Esophagus squamous epithelium (tissue), 5 donors: Measurements from ENCODE around the gene TMEM255B. TPM values are rescaled to one million over a fixed set of nuclear protein-coding genes. Genes with fewer than 3 reads are reported as not detected.

ENCODE experiments used
- DNase-seq: peaks from one replicate; lab custom pipeline; 2025; lab: John Stamatoyannopoulos, UW
- H3K27ac ChIP-seq, 4 donors: fragments of 200-600 bp; sonication (generic); one replicate each; pipeline ENCODE4 v1.5.1; 2016 to 2019; ENCODE audit warnings: mild to moderate bottlenecking in 1 of 4
- H3K27me3 ChIP-seq, 4 donors: fragments of 200-600 bp; sonication (generic); 1 replicate in 3 of 4; 2 replicates in 1 of 4; pipeline versions ENCODE4 v1.5.1 to v1.6.0; 2017 to 2021; ENCODE audit warnings: antibody characterized with exemption in 1 of 4
- H3K36me3 ChIP-seq, 3 donors: fragments of 200-600 bp; sonication (generic); one replicate each; pipeline ENCODE4 v1.5.1; 2016 to 2019
- H3K4me1 ChIP-seq, 3 donors: fragments of 200-600 bp; sonication (generic); one replicate each; pipeline ENCODE4 v1.5.1; 2017 to 2019
- H3K4me3 ChIP-seq, 4 donors: fragments of 200-600 bp; sonication (generic); 1 replicate in 3 of 4; 2 replicates in 1 of 4; pipeline ENCODE4 v1.5.1; 2016 to 2019; ENCODE audit warnings: mild to moderate bottlenecking in 2 of 4, moderate library complexity in 1 of 4
- H3K9me3 ChIP-seq, 3 donors: fragments of 200-600 bp; sonication (generic); one replicate each; pipeline ENCODE4 v1.5.1; 2016 to 2019
- POLR2A ChIP-seq, 4 donors: fragments of 450-650 bp; IDR thresholded peaks; one replicate each; pipeline ENCODE4 v1.6.1; 2017; ENCODE audit warnings: antibody characterized with exemption in 4 of 4, mild to moderate bottlenecking in 4 of 4, moderate library complexity in 3 of 4
- WGBS, 2 donors: methylation state at CpG; one replicate each; pipeline ENCODE4 v1.1.5; 2018; 5-methylcytosine and 5-hydroxymethylcytosine counted together
- intact Hi-C: fragments of 100-400 bp; cut with DNase I; formaldehyde crosslinking; loops from one replicate; pipeline ENCODE4 v1.15.0; 2022
- total RNA-seq, 4 donors: library from RNA; depleted of rRNA; stranded (reverse); fragments of >200 nt; gene quantifications; one replicate each; pipeline ENCODE4 v1.1.0, GENCODE V29; 2016
- TF ChIP-seq, protein P1 (sequence below), 6 experiments: fragments of 450-650 bp in 4 of 6; fragments of 200-600 bp in 2 of 6; sonication (generic) in 2 of 6; IDR thresholded peaks; one replicate each; pipeline ENCODE4 v1.5.1; 2016 to 2019; ENCODE audit warnings: antibody characterized with exemption in 6 of 6, mild to moderate bottlenecking in 4 of 6, moderate library complexity in 4 of 6
- donor health status: DM: yes; HTN: yes; CAD: no.

TMEM255B gene
- total RNA-seq, 4 donors from 2014 or later: 0.30 to 9.2 (median 3.2) TPM; not detected in 1

DNA sequence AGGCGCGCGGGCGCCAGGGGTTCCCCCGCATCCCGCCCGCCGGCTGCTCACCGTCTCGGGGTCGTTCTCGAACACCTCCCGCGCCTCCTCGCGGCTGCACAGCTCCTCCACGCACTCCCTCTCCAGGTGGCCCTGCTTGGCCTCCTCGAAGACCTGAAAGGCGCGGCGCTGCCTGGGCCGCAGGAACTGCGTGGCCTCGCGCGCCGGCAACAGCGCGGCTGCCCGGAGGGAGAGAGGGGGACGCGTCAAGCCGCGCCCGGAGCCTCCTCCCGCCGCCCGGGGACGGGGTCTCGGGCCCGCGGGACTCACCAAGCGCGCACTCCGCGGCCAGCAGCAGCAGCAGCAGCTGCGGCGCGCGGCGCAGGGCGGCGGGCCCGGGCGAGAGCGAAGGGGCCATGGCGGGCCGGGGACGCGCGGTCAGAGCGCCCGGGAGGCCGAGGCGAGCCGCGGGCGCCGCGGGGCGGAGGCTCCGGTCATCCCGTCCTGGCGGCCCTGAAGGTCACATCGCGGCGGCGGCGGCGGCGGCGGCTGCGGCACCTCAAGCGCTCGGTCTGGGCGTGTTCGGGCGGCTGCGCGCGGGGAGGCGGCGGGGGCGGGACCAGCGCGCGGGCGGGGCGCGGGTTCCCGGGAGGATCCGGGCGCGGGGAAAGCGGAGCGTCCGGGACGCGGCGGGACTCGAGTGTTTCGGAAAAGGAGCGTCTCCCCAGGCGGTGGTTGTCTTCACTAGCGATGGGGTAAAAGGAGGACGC lies 104.7 kb downstream of the TMEM255B start, which contains the start of gene GAS6:
TSS of gene GAS6 (minus strand) at position 553 of the 749 bp plus-strand sequence. CDS start at position 397, 156 bp downstream.
- WGBS, 2 donors: 0% methylated on average over 4 to 10 of the region's 116 CpGs
- intact Hi-C loops: no loop called here
- Histone ChIP-seq H3K36me3 (no peaks in the 10 kb centered on the region), H3K27me3 (peaks cover 0 to 10% (median 0%) of the 10 kb centered on the region in 4 donors), H3K4me1 (peaks cover 32 to 55% (median 39%) of the 10 kb centered on the region in 3 donors), H3K4me3 (peak within 1 kb of the TSS; percentile 63 to 96 (median 71)), H3K27ac (peak within 1 kb of the TSS; percentile 85 to 92 (median 90)), H3K9me3 (no peaks in the 10 kb centered on the region)
- no peak for DNase-seq
- TF ChIP-seq, protein P1, sequence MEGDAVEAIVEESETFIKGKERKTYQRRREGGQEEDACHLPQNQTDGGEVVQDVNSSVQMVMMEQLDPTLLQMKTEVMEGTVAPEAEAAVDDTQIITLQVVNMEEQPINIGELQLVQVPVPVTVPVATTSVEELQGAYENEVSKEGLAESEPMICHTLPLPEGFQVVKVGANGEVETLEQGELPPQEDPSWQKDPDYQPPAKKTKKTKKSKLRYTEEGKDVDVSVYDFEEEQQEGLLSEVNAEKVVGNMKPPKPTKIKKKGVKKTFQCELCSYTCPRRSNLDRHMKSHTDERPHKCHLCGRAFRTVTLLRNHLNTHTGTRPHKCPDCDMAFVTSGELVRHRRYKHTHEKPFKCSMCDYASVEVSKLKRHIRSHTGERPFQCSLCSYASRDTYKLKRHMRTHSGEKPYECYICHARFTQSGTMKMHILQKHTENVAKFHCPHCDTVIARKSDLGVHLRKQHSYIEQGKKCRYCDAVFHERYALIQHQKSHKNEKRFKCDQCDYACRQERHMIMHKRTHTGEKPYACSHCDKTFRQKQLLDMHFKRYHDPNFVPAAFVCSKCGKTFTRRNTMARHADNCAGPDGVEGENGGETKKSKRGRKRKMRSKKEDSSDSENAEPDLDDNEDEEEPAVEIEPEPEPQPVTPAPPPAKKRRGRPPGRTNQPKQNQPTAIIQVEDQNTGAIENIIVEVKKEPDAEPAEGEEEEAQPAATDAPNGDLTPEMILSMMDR (IDR thresholded peaks at IDR 0.05): peak in 3 of 6 experiments; percentile 6 to 24 (median 15)
- TF ChIP-seq POLR2A (IDR thresholded peaks at IDR 0.05): peak in 2 of 4 donors; percentile 14 to 26

DNA sequence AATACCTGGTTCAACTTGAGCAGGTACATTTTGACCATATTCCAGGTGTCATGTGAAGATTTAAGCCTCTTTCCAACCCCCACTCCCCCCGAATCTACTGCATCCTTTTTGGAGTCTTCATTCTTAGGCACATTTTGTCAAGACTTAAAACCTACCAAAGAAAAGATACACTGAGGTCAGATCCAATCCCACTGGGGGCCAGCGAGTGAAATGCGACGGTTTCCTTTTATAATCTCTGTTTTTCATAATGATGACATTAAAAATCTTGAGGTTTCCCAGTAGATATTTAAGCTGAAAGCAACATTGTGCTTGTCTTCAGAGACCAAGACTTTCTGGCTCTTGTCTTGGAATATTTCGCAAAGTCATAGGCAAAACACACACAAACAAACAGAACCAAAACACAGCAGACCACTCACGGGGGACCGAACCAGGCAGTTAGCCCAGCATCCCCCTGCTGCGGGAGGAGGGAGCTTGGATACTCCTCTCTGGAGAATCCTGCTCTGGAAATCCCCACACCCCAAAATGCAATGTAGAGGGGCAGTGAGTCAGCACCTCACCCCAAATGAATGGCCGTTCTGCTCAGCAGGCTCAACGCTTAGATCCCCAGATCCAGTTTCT lies 105.4 kb downstream of the TMEM255B start:
- Histone ChIP-seq H3K27ac (peak overlapping the region; percentile 85 to 92 (median 90)), H3K4me1 (peaks cover 32 to 54% (median 39%) of the 10 kb centered on the region in 3 donors), H3K9me3 (no peaks in the 10 kb centered on the region), H3K4me3 (peak overlapping the region; percentile 63 to 96 (median 71)), H3K36me3 (no peaks in the 10 kb centered on the region), H3K27me3 (peaks cover 0 to 10% (median 0%) of the 10 kb centered on the region in 4 donors)
- WGBS, 2 donors: 10 to 14% methylated on average over 10 of the region's 10 CpGs
- intact Hi-C loops: no loop called here
- TF ChIP-seq, protein P1 (IDR thresholded peaks at IDR 0.05): no peak
- TF ChIP-seq POLR2A (IDR thresholded peaks at IDR 0.05): no peak
- DNase-seq: no peak

DNA sequence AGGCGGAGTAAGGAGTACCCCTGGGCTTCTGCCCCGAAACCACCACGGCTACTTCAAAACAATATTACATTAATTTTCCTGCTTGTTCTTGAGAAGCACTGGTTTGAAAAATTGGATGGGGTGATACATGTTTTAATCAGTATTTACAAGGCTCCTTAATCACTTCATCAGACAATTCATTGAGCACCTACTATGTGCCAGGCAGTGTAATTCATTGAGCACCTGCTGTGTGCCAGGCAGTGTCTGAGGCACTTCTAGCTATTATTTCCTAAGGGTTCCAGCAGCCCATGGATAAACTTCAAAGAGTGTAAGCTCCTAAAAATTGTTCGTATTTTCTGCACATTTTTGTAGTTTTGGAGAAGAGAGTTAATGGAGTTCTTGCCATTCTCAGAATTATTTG lies 106.4 kb downstream of the TMEM255B start:
- TF ChIP-seq POLR2A (IDR thresholded peaks at IDR 0.05): no peak
- TF ChIP-seq, protein P1 (IDR thresholded peaks at IDR 0.05): no peak
- Histone ChIP-seq H3K4me3 (no peak overlapping the region), H3K9me3 (no peaks in the 10 kb centered on the region), H3K4me1 (peaks cover 28 to 44% (median 35%) of the 10 kb centered on the region in 3 donors), H3K27me3 (peaks cover 0 to 10% (median 0%) of the 10 kb centered on the region in 4 donors), H3K27ac (peak overlapping the region in 3 of 4 donors; percentile 88 to 92 (median 92)), H3K36me3 (no peaks in the 10 kb centered on the region)
- WGBS, 2 donors: 87 to 92% methylated on average over 4 of the region's 4 CpGs
- intact Hi-C loops: no loop called here
- no peak for DNase-seq

Other genes starting within 250 kb of the TMEM255B start
- 10 to 100 TPM; 55.7 to 82.1 (median 59.5) TPM for gene TFDP1, start 174.5 kb upstream of the TMEM255B start, total RNA-seq
- gene ATP4B, start 101.0 kb upstream of the TMEM255B start, total RNA-seq: not detected
- gene GRK1, start 92.0 kb upstream of the TMEM255B start, total RNA-seq: not detected
- 100 to 1,000 TPM in 1 of 4 donors, 10 to 100 TPM in 3; 43.0 to 112 (median 68.5) TPM for gene GAS6, start 104.8 kb downstream of the TMEM255B start, total RNA-seq
- not detected for gene C13orf46, start 214.8 kb downstream of the TMEM255B start, total RNA-seq